ENCODE results near the gene ASMTL. TPM values are rescaled to one million over a fixed set of nuclear protein-coding genes. Genes with fewer than 3 reads are reported as not detected.
A peak's percentile ranks its signal among the peaks of the same experiment; 100 is the strongest.

ASMTL gene
- total and polyA plus RNA-seq, 2 of the 13 experiments (the other 11 are each of a cell fraction or from before 2014, with no cell fraction given) = 5.6 to 16.3 TPM

DNA sequence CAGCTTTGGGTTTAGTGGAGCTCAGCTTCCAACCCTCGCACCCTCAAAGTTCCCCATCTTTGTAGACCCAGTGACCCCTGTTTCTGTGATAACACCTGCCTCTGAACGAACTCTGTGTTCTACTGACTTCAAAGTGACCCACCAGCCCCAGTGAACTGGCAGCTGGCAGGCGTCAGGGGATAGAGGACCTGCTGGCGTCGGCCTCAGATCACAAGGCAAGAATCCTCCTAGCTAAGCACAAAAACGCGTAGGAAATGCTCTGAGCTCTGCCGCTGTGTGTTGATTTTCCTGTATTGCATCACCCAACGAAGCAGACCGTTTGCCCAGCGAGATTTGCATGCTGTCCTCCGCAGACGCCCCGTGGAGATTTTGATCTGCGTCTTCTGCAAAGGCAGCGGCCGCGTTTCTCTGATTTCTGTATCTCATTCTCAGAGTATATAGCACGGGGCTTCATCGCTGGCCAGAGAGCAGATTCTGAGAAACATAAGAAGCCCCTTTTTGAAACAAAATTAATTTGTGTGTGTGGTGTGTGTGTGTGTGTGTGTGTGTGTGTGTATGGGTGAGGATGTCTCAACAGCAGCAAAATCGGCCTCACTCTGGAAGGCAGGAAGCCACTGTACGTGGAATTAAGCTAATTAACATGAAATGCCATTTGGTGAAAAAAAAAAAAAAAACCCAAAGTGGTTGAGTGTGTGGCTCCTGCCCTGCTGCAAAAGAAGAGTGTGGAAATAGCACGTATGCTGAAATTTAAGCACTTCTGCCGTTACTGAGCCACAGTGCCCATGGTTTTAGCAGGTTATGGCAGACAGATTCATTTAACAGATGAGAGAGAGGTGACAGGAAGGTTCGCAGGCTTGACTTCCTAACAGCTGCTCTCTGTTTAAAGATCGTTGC lies 29.2 kb upstream of the ASMTL start (continued):
- TF ChIP-seq, protein P1, sequence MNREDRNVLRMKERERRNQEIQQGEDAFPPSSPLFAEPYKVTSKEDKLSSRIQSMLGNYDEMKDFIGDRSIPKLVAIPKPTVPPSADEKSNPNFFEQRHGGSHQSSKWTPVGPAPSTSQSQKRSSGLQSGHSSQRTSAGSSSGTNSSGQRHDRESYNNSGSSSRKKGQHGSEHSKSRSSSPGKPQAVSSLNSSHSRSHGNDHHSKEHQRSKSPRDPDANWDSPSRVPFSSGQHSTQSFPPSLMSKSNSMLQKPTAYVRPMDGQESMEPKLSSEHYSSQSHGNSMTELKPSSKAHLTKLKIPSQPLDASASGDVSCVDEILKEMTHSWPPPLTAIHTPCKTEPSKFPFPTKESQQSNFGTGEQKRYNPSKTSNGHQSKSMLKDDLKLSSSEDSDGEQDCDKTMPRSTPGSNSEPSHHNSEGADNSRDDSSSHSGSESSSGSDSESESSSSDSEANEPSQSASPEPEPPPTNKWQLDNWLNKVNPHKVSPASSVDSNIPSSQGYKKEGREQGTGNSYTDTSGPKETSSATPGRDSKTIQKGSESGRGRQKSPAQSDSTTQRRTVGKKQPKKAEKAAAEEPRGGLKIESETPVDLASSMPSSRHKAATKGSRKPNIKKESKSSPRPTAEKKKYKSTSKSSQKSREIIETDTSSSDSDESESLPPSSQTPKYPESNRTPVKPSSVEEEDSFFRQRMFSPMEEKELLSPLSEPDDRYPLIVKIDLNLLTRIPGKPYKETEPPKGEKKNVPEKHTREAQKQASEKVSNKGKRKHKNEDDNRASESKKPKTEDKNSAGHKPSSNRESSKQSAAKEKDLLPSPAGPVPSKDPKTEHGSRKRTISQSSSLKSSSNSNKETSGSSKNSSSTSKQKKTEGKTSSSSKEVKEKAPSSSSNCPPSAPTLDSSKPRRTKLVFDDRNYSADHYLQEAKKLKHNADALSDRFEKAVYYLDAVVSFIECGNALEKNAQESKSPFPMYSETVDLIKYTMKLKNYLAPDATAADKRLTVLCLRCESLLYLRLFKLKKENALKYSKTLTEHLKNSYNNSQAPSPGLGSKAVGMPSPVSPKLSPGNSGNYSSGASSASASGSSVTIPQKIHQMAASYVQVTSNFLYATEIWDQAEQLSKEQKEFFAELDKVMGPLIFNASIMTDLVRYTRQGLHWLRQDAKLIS (CRISPR knock-in tag; IDR thresholded peaks at IDR 0.05) = no peak
- TF ChIP-seq ZNF556 (CRISPR knock-in tag; IDR thresholded peaks at IDR 0.05; ENCODE audit: borderline replicate concordance) (no peak; the same call in 1 of the 2 replicates), PRPF4 (IDR thresholded peaks at IDR 0.05; ENCODE audit: low read depth, low read length, poor library complexity, severe bottlenecking) (no peak), ATF2 (CRISPR knock-in tag; IDR thresholded peaks at IDR 0.05) (peak; percentile 86; the same call in 1 of the 2 replicates), FOXM1 (CRISPR knock-in tag; IDR thresholded peaks at IDR 0.05) (no peak), ZFP90 (CRISPR knock-in tag; IDR thresholded peaks at IDR 0.05; ENCODE audit: borderline replicate concordance) (no peak), ZBTB44 (CRISPR knock-in tag; IDR thresholded peaks at IDR 0.05) (no peak), ZNF3 (CRISPR knock-in tag; IDR thresholded peaks at IDR 0.05) (no peak; the same call in 1 of the 2 replicates), BRCA1 (CRISPR knock-in tag; IDR thresholded peaks at IDR 0.05) (no peak), ZBTB7A (CRISPR knock-in tag; IDR thresholded peaks at IDR 0.05) (0 out of 2 replicates have a peak, but pooled peaks have one; percentile 30)
- TF ChIP-seq, protein P2, sequence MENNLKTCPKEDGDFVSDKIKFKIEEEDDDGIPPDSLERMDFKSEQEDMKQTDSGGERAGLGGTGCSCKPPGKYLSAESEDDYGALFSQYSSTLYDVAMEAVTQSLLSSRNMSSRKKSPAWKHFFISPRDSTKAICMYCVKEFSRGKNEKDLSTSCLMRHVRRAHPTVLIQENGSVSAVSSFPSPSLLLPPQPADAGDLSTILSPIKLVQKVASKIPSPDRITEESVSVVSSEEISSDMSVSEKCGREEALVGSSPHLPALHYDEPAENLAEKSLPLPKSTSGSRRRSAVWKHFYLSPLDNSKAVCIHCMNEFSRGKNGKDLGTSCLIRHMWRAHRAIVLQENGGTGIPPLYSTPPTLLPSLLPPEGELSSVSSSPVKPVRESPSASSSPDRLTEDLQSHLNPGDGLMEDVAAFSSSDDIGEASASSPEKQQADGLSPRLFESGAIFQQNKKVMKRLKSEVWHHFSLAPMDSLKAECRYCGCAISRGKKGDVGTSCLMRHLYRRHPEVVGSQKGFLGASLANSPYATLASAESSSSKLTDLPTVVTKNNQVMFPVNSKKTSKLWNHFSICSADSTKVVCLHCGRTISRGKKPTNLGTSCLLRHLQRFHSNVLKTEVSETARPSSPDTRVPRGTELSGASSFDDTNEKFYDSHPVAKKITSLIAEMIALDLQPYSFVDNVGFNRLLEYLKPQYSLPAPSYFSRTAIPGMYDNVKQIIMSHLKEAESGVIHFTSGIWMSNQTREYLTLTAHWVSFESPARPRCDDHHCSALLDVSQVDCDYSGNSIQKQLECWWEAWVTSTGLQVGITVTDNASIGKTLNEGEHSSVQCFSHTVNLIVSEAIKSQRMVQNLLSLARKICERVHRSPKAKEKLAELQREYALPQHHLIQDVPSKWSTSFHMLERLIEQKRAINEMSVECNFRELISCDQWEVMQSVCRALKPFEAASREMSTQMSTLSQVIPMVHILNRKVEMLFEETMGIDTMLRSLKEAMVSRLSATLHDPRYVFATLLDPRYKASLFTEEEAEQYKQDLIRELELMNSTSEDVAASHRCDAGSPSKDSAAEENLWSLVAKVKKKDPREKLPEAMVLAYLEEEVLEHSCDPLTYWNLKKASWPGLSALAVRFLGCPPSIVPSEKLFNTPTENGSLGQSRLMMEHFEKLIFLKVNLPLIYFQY (CRISPR knock-in tag; IDR thresholded peaks at IDR 0.05; ENCODE audit: borderline replicate concordance) = peak; percentile 37; the same call in 1 of the 2 replicates
- TF ChIP-seq, protein P3, sequence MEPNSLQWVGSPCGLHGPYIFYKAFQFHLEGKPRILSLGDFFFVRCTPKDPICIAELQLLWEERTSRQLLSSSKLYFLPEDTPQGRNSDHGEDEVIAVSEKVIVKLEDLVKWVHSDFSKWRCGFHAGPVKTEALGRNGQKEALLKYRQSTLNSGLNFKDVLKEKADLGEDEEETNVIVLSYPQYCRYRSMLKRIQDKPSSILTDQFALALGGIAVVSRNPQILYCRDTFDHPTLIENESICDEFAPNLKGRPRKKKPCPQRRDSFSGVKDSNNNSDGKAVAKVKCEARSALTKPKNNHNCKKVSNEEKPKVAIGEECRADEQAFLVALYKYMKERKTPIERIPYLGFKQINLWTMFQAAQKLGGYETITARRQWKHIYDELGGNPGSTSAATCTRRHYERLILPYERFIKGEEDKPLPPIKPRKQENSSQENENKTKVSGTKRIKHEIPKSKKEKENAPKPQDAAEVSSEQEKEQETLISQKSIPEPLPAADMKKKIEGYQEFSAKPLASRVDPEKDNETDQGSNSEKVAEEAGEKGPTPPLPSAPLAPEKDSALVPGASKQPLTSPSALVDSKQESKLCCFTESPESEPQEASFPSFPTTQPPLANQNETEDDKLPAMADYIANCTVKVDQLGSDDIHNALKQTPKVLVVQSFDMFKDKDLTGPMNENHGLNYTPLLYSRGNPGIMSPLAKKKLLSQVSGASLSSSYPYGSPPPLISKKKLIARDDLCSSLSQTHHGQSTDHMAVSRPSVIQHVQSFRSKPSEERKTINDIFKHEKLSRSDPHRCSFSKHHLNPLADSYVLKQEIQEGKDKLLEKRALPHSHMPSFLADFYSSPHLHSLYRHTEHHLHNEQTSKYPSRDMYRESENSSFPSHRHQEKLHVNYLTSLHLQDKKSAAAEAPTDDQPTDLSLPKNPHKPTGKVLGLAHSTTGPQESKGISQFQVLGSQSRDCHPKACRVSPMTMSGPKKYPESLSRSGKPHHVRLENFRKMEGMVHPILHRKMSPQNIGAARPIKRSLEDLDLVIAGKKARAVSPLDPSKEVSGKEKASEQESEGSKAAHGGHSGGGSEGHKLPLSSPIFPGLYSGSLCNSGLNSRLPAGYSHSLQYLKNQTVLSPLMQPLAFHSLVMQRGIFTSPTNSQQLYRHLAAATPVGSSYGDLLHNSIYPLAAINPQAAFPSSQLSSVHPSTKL (CRISPR knock-in tag; IDR thresholded peaks at IDR 0.05) = peak; percentile 87
